ENCODE measurements around the gene ABCA6.
"Not testable (repeated sequence)": the region's sequence is repeated elsewhere in the genome, so short reads cannot be mapped to it uniquely, and the experiment has no call there.

Gene ABCA6

GRCh38 chr17:69070378-69071232 is 71.1 kb downstream of the ABCA6 start:
- not testable (repeated sequence) for DNase-seq

- DNase-seq, result no peak
Observed at GRCh38 chr17:69069226-69069750, 72.4 kb downstream of the ABCA6 start.

DNA sequence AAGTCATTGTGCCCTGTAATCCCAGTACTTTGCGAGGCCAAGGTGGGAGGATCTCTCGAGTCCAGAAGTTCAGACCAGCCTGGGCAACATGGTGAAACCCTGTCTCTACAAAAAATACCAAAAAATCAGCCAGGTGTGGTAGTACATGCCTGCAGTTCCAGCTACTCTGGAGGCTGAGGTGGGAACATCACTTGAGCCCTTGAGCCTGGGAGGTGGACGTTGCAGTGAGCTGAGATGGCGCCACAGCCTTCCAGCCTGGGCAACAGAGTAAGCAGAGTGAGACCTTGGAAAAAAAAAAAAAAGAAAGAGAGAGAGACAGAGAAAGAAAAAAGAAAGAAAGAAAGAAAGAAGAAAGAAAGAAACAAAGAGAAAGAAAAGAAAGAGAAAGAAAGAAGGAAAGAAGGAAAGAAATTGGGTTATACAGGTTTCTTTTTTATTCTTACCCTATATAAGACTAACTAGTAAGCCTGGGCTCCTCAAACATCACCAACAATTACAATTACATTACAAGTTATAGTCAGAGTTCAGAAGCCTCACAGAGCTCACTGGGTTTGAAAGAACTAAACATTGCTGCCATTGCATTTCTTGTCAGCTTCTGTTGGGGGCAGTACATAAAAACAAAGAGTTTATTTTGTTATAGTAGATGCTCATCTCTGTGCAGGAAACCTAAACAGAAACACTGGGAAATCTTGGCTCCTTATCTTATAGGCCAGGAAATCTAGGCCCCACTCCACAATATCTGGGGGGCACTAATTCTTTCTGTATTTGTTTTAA is 74.2 kb downstream of the ABCA6 start:
- DNase-seq, result no peak

- DNase-seq, result no peak
Observed at GRCh38 chr17:69066482-69066881, 75.2 kb downstream of the ABCA6 start.

GRCh38 chr17:69065113-69065512 is 76.6 kb downstream of the ABCA6 start:
- DNase-seq, result no peak

GRCh38 chr17:69064476-69064875 is 77.2 kb downstream of the ABCA6 start:
- no peak for DNase-seq

- DNase-seq, result no peak
Observed at GRCh38 chr17:69064001-69064400, 77.7 kb downstream of the ABCA6 start.

DNA sequence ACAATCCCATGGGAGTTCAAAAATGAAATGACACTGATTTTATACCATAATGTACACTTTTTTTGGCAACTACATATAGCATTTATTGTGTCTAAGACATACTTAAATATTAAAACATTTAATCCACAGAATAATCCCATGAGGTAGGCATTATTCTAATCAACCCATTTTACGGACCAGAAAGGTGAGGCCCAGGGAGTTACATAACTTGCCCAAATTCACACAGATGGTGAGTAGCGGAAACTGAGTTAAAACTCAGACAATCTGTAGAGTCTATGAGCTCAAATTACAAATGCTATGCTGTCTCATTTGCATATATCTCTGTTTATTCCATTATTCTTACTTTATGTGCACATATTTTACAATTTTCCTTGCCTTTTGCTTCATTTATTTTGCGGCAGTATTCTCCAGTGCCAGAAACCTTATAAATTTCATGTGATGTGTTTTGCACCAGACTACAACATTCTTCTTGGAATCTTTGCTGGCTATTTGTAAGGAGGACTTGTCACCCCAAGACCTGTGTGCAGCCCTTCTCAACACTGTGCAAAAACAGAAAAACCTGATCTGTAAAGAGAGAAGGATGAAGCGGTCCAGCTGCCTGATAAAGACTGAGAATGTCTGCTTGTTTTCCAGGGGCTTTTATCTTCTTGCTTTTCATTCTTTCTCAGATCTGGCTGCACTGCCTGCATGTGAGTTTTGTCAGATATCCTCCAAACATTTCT is 78.7 kb downstream of the ABCA6 start:
- DNase-seq, result no peak

DNA sequence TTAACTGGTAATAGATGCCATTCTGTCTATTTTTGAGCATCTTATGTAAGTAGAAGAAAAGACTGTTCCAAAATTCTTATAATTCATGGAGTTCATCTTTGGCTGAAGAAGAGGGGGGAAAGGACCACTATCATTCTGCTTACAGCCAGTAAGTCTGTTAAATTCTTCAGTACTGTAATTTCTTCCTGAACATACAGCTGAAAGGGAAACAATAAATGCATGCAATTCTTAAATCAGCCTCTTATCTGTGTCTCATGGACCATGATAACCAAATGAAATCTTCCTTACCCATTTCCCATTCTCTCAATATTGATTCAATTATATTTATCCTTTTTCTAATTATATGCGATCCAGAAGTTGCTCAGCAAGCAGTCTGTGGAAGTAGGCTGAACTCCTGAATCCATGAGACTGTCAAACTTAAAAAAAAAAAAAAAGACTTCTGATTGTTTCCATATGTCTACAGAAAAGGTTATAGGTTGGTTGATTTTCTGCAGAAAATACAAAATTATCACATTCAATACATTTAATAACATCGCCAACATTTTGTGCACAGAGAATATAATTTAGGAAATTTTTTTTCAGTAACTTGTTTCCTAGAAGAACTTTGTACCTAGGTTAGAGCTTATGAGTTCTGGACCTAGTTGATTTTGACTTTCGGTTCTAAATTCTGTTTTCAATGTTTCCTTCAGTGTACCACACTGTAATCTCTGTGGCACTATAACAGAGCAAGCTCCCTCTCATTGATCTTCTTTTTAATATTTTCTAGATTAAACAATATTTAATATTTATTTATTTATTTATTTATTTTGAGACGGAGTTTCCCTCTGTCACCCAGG is 79.8 kb downstream of the ABCA6 start:
- no peak for DNase-seq

GRCh38 chr17:69060822-69061221 is 80.9 kb downstream of the ABCA6 start, which contains the start of gene ABCA9:
ABCA9 (minus strand) TSS chr17:69060927; CDS start chr17:69051126, 9,801 bp downstream.
- DNase-seq, result no peak

- DNase-seq, result no peak
Observed at GRCh38 chr17:69059458-69060175, 82.1 kb downstream of the ABCA6 start.

- no peak for DNase-seq
Observed at GRCh38 chr17:69058165-69058564, 83.5 kb downstream of the ABCA6 start.

DNA sequence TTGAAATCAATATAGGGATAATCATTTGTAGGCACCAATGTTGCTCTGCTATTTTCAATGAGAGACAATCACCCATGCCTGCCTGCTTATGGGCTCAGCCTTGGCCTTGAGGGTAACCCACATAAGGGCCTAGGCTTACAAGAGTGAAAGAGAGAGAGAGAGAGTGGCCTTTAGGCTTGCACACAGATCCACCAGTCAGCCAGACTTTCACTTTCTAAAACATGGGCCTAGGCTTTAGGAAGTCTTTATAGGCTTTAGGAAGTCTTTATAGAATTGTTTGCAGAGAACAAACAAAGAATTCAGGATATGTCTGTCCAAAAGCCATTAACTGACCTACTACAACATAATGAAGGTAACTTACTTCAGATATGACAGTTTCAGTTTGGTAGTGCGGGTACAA is 84.4 kb downstream of the ABCA6 start:
- DNase-seq, result no peak

- no peak for DNase-seq
Observed at GRCh38 chr17:69056179-69056823, 85.4 kb downstream of the ABCA6 start.

DNA sequence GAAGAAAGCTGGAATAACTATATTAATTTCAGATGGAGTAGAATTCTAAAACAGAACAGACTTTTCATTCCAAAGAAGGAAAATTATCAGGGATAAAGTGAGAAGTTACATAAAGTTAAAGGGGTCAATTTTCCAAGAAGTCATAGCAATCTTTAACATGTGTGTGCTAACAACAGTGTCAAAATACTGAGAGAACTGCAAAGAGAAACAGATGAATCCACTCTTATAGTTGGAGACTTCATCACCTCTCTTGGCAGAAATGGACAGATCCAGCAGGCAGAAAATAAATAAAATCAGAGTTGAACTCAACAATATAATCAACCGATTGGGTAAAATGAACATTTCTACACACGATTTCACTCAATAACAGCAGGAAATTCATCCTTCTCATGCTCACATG is 86.4 kb downstream of the ABCA6 start:
- no peak for DNase-seq

GRCh38 chr17:69050999-69051775 is 90.5 kb downstream of the ABCA6 start:
- DNase-seq, result no peak

- DNase-seq, result no peak
Observed at GRCh38 chr17:69048634-69049033, 93.1 kb downstream of the ABCA6 start.

- DNase-seq, result no peak
Observed at GRCh38 chr17:69047368-69048263, 94.1 kb downstream of the ABCA6 start.
